Progenitor cell of endocrine pancreas (in vitro differentiated cells): ENCODE results near the gene RBFOX2. TPM values are rescaled to one million over a fixed set of nuclear protein-coding genes. Genes with fewer than 3 reads are reported as not detected.

ENCODE experiments used
- DNase-seq: peaks from one replicate; pipeline ENCODE4 v3.0.0; 2021; ENCODE audit warnings: low spot score; ENCODE audit not compliant: unreplicated experiment
- H3K27ac Mint-ChIP-seq: 2 replicates; pipeline ENCODE4 v1.8.0; 2021; ENCODE audit warnings: mild to moderate bottlenecking, moderate library complexity, mixed read lengths
- H3K27me3 Mint-ChIP-seq: 2 replicates; pipeline ENCODE4 v1.8.0; 2021; ENCODE audit warnings: mixed read lengths
- H3K36me3 Mint-ChIP-seq: 2 replicates; pipeline ENCODE4 v1.8.0; 2022; ENCODE audit warnings: mixed read lengths; ENCODE audit not compliant: insufficient read depth
- H3K4me1 Mint-ChIP-seq: 2 replicates; pipeline ENCODE4 v1.8.0; 2021; ENCODE audit warnings: low read depth, mixed read lengths
- H3K4me3 Mint-ChIP-seq: 2 replicates; pipeline ENCODE4 v1.8.0; 2021; ENCODE audit warnings: low read depth, mild to moderate bottlenecking, moderate library complexity, mixed read lengths
- H3K9me3 Mint-ChIP-seq: 2 replicates; pipeline ENCODE4 v1.8.0; 2021; ENCODE audit warnings: low read depth, mixed read lengths
- CTCF ChIP-seq: fragments of 200-600 bp; sonication (generic); IDR thresholded peaks from one replicate; pipeline ENCODE4 v1.5.0; 2021; ENCODE audit warnings: antibody characterized with exemption, mild to moderate bottlenecking; ENCODE audit not compliant: unreplicated experiment
- total RNA-seq: library from RNA; stranded (reverse); gene quantifications from 2 replicates; pipeline ENCODE4 v1.2.1, GENCODE V29; 2021

The RBFOX2 gene
- total RNA-seq, 1 donor from 2014 or later: 140 TPM

GRCh38 chr22:35903571-35904335 lies 124.9 kb downstream of the RBFOX2 start:
- H3K4me1 Mint-ChIP-seq: peaks cover 19% of the 10 kb centered on the region
- no peaks in the 10 kb centered on the region for H3K36me3 Mint-ChIP-seq
- DNase-seq: no peak
- H3K4me3 Mint-ChIP-seq: no peak overlapping the region
- TF ChIP-seq CTCF: no peak
- peak overlapping the region; percentile 1 for H3K27ac Mint-ChIP-seq
- no peaks in the 10 kb centered on the region for H3K9me3 Mint-ChIP-seq
- H3K27me3 Mint-ChIP-seq: no peaks in the 10 kb centered on the region

- Mint-ChIP-seq H3K4me3 (no peak overlapping the region), H3K27ac (no peak overlapping the region), H3K9me3 (no peaks in the 10 kb centered on the region), H3K4me1 (peaks cover 25% of the 10 kb centered on the region), H3K27me3 (no peaks in the 10 kb centered on the region), H3K36me3 (peaks cover 5% of the 10 kb centered on the region)
- no peak for DNase-seq
- TF ChIP-seq CTCF: no peak
Measured at GRCh38 chr22:35900483-35901168, 128.0 kb downstream of the RBFOX2 start.

GRCh38 chr22:35899736-35900135 lies 128.9 kb downstream of the RBFOX2 start:
- Mint-ChIP-seq H3K4me1 (peaks cover 32% of the 10 kb centered on the region), H3K27ac (no peak overlapping the region), H3K27me3 (no peaks in the 10 kb centered on the region), H3K36me3 (peaks cover 5% of the 10 kb centered on the region), H3K9me3 (no peaks in the 10 kb centered on the region), H3K4me3 (no peak overlapping the region)
- no peak for DNase-seq
- no peak for TF ChIP-seq CTCF

- no peak for TF ChIP-seq CTCF
- Mint-ChIP-seq H3K4me1 (peaks cover 25% of the 10 kb centered on the region), H3K9me3 (no peaks in the 10 kb centered on the region), H3K27ac (no peak overlapping the region), H3K4me3 (no peak overlapping the region), H3K36me3 (peaks cover 5% of the 10 kb centered on the region), H3K27me3 (no peaks in the 10 kb centered on the region)
- no peak for DNase-seq
Measured at GRCh38 chr22:35896111-35896705, 132.4 kb downstream of the RBFOX2 start.

GRCh38 chr22:35894937-35895708 lies 133.5 kb downstream of the RBFOX2 start:
- Mint-ChIP-seq H3K27ac (peak overlapping the region; percentile 17), H3K4me3 (no peak overlapping the region), H3K4me1 (peaks cover 26% of the 10 kb centered on the region), H3K9me3 (no peaks in the 10 kb centered on the region), H3K27me3 (no peaks in the 10 kb centered on the region), H3K36me3 (peaks cover 5% of the 10 kb centered on the region)
- DNase-seq: no peak
- TF ChIP-seq CTCF: no peak
